K562 (cell line): ENCODE measurements around the gene SMC5. TPM values are rescaled to one million over a fixed set of nuclear protein-coding genes. Genes with fewer than 3 reads are reported as not detected.

Source experiments
- ATF7 ChIP-seq: fragments of 450-650 bp; IDR thresholded peaks from 2 replicates; pipeline ENCODE4 v1.7.1; 2014; ENCODE audit warnings: mild to moderate bottlenecking, moderate library complexity
- BCLAF1 ChIP-seq, 2 experiments: fragments of 450-650 bp in 1 of 2; IDR thresholded peaks; 2 replicates each; pipeline ENCODE4 v1.6.1; 2011 to 2017; ENCODE audit warnings: low read depth in 2 of 2, antibody characterized with exemption in 1 of 2, borderline replicate concordance in 1 of 2, low read length in 1 of 2, mild to moderate bottlenecking in 1 of 2, mixed read lengths in 1 of 2; ENCODE audit not compliant: control insufficient read depth in 1 of 2
- ELK3 ChIP-seq: fragments of 450-650 bp; formaldehyde crosslinking; IDR thresholded peaks from 2 replicates; pipeline ENCODE4 v1.4.0; 2020; ENCODE audit warnings: mild to moderate bottlenecking
- EZH2 ChIP-seq: IDR thresholded peaks from 2 replicates; pipeline ENCODE4 v1.6.1; 2012; ENCODE audit warnings: low read depth, mild to moderate bottlenecking, inconsistent platforms, low read length, borderline replicate concordance
- TAF15 ChIP-seq: fragments of 200-400 bp; formaldehyde crosslinking; IDR thresholded peaks from 2 replicates; pipeline ENCODE4 v1.6.1; 2017; ENCODE audit warnings: mild to moderate bottlenecking, low read depth, low read length, moderate library complexity
- THRA ChIP-seq: fragments of 450-650 bp; IDR thresholded peaks from 2 replicates; pipeline ENCODE4 v1.6.1; 2017; ENCODE audit warnings: mild to moderate bottlenecking, moderate library complexity
- ZNF518B ChIP-seq: fragments of 250-450 bp; sonication (Bioruptor Pico); IDR thresholded peaks from 2 replicates; pipeline ENCODE4 v1.5.0; 2021; ENCODE audit warnings: mild to moderate bottlenecking, moderate library complexity
- ZNF707 ChIP-seq: fragments of 250-450 bp; sonication (Bioruptor Pico); conservative IDR thresholded peaks from 2 replicates; pipeline ENCODE4 v1.8.0; 2022; ENCODE audit warnings: inconsistent platforms, mild to moderate bottlenecking, moderate library complexity
- polyA plus RNA-seq, 8 experiments: library from polyadenylated mRNA; depleted of rRNA in 4 of 8; stranded (reverse) in 5 of 8; unstranded in 3 of 8; fragments of >200 nt; fragmentation: Nextera tagmentation in 2 of 8; fragmentation: Illumina TruSeq in 1 of 8; extraction: Ambion mirVana in 2 of 8; extraction: Trizol in 1 of 8; gene quantifications; 2 replicates each; pipeline versions ENCODE4 v1.2.1 to v1.2.3, GENCODE V29; 2011 to 2014; ENCODE audit warnings: inconsistent platforms in 1 of 8, missing spikeins in 1 of 8
- total RNA-seq, 7 experiments: library from RNA; depleted of rRNA in 6 of 7; stranded (reverse); fragments of >200 nt in 6 of 7; fragmentation: Illumina TruSeq in 2 of 7; extraction: Trizol in 2 of 7; gene quantifications; 2 replicates each; pipeline versions ENCODE4 v1.2.1 to v1.2.3, GENCODE V29; 2011 to 2021; ENCODE audit warnings: low replicate concordance in 1 of 7
- TF ChIP-seq, protein P1 (sequence below): fragments of 450-650 bp; IDR thresholded peaks from 2 replicates; pipeline ENCODE4 v1.6.1; 2016; ENCODE audit warnings: borderline replicate concordance
- TF ChIP-seq, protein P2 (sequence below): fragments of 250-450 bp; sonication (Bioruptor Pico); IDR thresholded peaks from 2 replicates; pipeline ENCODE4 v1.8.0; 2021; ENCODE audit warnings: mild to moderate bottlenecking, moderate library complexity
- TF ChIP-seq, protein P3 (sequence below): fragments of 250-450 bp; sonication (Bioruptor Pico); IDR thresholded peaks from 2 replicates; pipeline ENCODE4 v1.5.0; 2022; ENCODE audit warnings: mild to moderate bottlenecking

The SMC5 gene
- total and polyA plus RNA-seq, 9 of the 15 experiments (the other 6 are each of a cell fraction or from before 2014, with no cell fraction given), result 3.5 to 43.2 (median 21.4) TPM

GRCh38 chr9:70398145-70398556 lies 139.4 kb downstream of the SMC5 start (continued):
- TF ChIP-seq, protein P1, sequence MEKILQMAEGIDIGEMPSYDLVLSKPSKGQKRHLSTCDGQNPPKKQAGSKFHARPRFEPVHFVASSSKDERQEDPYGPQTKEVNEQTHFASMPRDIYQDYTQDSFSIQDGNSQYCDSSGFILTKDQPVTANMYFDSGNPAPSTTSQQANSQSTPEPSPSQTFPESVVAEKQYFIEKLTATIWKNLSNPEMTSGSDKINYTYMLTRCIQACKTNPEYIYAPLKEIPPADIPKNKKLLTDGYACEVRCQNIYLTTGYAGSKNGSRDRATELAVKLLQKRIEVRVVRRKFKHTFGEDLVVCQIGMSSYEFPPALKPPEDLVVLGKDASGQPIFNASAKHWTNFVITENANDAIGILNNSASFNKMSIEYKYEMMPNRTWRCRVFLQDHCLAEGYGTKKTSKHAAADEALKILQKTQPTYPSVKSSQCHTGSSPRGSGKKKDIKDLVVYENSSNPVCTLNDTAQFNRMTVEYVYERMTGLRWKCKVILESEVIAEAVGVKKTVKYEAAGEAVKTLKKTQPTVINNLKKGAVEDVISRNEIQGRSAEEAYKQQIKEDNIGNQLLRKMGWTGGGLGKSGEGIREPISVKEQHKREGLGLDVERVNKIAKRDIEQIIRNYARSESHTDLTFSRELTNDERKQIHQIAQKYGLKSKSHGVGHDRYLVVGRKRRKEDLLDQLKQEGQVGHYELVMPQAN, result peak; percentile 78; the same call in 1 of the 2 replicates
- TF ChIP-seq EZH2 (no peak), THRA (no peak), TAF15 (no peak), BCLAF1 (IDR thresholded peaks at IDR 0.05; ENCODE audit: borderline replicate concordance in 1 of 2, control insufficient read depth in 1 of 2, low read depth in 2 of 2, low read length in 1 of 2) (no peak), ZNF707 (CRISPR knock-in tag) (no peak), ZNF518B (CRISPR knock-in tag) (no peak), ATF7 (peak; percentile 71), ELK3 (no peak)
- TF ChIP-seq, protein P2, sequence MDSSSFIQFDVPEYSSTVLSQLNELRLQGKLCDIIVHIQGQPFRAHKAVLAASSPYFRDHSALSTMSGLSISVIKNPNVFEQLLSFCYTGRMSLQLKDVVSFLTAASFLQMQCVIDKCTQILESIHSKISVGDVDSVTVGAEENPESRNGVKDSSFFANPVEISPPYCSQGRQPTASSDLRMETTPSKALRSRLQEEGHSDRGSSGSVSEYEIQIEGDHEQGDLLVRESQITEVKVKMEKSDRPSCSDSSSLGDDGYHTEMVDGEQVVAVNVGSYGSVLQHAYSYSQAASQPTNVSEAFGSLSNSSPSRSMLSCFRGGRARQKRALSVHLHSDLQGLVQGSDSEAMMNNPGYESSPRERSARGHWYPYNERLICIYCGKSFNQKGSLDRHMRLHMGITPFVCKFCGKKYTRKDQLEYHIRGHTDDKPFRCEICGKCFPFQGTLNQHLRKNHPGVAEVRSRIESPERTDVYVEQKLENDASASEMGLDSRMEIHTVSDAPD (CRISPR knock-in tag), result no peak
- TF ChIP-seq, protein P3, sequence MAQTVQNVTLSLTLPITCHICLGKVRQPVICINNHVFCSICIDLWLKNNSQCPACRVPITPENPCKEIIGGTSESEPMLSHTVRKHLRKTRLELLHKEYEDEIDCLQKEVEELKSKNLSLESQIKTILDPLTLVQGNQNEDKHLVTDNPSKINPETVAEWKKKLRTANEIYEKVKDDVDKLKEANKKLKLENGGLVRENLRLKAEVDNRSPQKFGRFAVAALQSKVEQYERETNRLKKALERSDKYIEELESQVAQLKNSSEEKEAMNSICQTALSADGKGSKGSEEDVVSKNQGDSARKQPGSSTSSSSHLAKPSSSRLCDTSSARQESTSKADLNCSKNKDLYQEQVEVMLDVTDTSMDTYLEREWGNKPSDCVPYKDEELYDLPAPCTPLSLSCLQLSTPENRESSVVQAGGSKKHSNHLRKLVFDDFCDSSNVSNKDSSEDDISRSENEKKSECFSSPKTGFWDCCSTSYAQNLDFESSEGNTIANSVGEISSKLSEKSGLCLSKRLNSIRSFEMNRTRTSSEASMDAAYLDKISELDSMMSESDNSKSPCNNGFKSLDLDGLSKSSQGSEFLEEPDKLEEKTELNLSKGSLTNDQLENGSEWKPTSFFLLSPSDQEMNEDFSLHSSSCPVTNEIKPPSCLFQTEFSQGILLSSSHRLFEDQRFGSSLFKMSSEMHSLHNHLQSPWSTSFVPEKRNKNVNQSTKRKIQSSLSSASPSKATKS (CRISPR knock-in tag), result no peak
